Stimulated activated CD8-positive, alpha-beta memory T cell treated with anti-CD3 and anti-CD28 coated beads, Interleukin-12 subunit alpha, Interleukin-12 subunit beta, amount 100 ng/mL, for 24 hours (primary cell): ENCODE results near the gene RGS6.
"Not testable (repeated sequence)": the region's sequence is repeated elsewhere in the genome, so short reads cannot be mapped to it uniquely, and the experiment has no call there.

Experiments
- DNase-seq: peaks from one replicate; pipeline ENCODE4 v3.0.0-alpha.2; 2020; ENCODE audit errors: extremely low read depth

Gene RGS6

GRCh38 chr14:71932229-71932981 is at the start of gene RGS6:
Gene RGS6, plus strand, starts transcription at chr14:71932429.
- DNase-seq, result no peak

DNA sequence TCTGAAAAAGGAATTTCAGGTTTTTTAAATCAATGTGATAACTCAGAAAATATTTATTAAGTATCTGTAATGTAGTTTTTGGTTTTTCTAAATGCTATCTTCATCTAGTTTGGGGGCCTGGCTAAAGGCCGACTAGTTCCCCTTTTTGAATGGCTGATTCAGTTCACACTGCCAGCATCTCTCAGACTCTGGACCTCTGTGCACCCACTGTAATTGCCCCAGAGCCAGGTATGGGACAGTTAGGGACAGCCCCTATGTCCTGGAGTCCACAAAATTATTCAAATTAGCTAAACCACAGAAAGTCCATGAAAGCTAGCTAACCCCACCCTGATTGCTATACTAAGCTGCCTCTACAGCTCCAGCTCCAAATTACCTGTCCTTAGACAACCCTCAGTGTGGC is 49.1 kb upstream of the RGS6 start:
- DNase-seq, result no peak

DNA sequence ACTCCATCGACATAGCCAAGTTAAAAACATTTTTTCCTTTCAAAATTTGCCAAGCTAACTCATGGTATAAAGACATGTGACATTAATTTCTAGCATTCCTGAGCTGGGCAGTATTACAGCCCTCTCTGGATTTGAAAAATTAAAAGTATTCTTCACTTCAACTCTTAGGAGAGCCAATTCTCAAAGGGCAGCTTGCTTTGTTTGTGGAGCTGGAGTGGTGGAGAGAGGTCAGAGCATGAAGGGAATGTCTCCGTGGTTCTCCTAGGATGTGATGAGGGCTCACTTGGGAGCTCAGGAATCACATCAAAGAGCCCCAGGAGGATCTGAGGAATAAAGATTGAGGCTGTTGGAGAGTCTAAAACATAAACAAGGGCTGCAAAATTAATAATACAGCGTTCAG is 46.9 kb upstream of the RGS6 start:
- DNase-seq, result no peak

DNA sequence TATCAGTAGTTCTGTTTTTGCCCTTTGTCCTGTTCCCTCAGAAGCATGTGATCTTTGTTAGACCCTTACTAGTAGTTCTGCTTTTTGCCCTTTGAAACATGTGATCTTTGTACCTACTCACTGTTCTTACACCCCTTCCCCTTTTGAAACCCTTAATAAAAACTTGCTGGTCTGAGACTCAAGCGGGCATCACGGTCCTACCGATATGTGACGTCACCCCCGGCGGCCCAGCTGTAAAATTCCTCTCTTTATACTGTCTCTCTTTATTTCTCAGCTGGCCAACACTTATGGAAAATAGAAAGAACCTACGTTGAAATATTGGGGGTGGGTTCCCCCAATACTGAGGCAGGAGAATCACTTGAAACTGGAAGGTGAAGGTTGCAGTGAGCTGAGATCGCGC is 44.4 kb upstream of the RGS6 start:
- DNase-seq, result not testable (repeated sequence)

DNA sequence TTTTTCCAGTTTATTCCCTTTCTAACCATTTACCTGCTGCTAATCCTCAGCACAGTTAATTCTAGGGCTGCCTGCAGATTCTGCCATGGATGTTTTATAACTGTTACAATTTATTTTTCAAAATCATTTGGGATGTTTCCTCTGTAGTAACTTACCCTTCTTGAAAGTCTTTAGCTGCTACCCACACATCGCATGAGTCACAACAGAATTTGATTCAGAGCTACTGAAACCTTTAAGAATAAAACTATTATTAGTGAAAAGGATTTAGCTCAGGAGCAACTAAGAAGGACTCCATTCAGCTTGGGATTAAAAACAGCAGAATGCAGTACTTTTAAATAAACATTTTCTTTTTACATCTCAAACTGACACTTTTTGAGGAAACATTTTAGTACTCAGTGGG is 41.7 kb upstream of the RGS6 start:
- no peak for DNase-seq

GRCh38 chr14:71891185-71891584 is 41.0 kb upstream of the RGS6 start:
- DNase-seq, result no peak

DNA sequence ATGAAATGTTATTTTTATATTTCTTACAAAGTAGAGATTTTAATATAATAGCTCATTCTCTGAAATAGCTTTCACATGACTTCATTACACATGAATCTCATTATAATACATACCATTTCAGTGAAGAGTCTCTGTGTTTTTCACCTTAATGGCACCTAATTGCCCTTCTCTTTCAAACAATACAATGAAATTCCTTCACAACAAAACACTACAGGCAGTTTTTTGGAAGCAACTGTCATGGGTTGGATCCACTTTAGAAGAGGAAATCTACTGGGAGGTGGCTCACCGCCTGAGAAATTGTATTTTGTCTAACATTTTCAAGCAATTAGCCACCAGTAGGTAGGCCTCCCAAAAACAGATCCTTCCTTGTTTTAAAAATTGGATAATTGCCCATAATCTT is 40.3 kb upstream of the RGS6 start:
- DNase-seq, result no peak

- no peak for DNase-seq
These were observed 27.2 kb upstream of the RGS6 start for GRCh38 chr14:71905031-71905430.

GRCh38 chr14:71905860-71906259 is 26.4 kb upstream of the RGS6 start:
- DNase-seq, result no peak

DNA sequence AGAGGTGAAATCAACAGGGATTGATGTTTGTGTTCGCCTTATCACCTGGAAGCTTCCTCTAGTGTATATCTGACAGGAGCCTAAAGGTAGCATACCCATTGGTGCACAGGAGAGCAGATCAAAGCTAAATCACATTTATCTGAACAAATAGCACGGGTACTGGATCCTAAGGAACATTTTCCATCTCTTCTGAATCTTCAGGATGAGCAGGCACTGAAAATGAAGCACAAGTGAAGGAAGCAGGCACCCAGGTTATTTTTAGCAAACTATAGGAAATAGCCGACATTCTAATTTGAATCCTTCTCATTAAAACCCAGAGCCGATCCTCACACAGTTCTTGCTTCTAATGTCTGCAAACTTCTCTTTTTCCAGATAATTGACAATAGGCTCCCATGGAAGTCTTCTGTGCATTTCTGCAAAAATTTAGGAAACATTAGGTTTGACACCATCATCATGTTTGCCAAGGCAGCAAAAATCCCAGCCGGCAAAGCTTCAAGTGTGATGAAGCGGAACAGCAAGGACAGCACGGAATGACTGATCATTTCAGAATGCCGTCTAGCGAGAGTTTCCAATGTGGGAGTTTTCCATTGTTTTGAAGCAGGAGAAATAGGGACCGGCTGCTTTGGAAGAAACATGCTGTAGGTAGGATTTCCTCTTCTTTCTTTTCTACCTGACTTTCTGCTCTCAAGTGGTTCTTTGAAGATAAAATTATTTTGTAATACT is 24.3 kb upstream of the RGS6 start:
- DNase-seq, result no peak

DNA sequence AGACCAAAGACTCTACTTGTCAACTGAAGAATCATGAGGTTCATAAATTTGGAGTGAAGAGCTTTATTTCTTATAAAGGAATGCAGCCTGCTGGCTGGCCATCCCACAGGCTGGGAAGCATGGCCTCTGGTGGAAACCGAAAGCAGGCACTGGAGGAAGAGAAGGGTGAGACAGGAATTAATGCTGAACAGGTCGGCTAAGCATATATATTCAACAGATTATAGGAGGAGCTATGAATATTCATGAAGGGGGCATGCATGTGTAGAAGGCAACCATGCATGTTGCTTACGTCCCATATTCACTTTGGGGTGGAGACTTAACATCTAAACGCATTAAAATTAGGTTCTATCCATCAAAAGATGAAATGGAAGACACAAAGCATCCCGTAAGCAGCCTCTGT is 20.6 kb upstream of the RGS6 start:
- no peak for DNase-seq

- no peak for DNase-seq
These were observed 18.9 kb upstream of the RGS6 start for GRCh38 chr14:71913342-71913741.

DNA sequence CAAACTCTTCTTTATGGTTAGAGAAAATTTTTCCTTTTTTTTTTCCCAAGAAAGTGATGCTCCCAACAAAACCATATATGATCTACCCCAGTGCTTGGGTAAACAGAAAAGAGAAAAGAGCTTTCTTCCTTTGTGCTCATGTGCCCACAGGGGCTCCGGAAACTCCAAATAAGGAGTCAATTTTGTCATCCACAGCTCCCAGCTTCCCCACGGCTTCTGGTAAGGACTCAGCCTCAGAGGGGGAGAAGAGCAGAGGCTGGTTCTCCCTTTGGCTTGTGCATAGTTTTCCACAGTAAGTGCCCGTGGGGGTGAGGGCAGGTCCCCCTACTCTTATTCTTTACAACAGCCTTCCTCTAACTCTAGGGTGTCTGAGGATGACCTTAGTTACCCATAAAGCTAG is 13.3 kb upstream of the RGS6 start:
- no peak for DNase-seq

DNA sequence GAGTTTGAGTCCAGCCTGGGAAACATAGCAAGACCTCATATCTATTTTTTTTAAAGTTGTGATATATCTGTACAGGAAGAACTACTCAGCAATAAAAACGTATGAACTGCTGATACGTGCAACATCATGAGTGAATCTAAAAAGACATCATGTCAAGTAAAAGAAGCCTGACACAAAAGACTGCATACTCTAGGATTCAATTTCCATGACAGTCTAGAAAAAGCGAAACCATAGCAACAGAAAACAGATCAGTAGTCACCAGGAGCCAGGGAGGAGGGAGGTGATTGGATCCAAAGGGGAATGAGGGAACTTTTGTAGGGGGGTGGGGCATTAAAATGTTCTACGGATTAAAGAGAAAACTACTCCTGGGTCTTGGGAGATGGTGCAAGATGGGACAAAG is 8.7 kb upstream of the RGS6 start:
- no peak for DNase-seq

GRCh38 chr14:71931492-71932228 is 569 bp upstream of the RGS6 start:
- DNase-seq, result no peak

GRCh38 chr14:71933001-71933587 is 865 bp downstream of the RGS6 start:
- DNase-seq, result no peak

DNA sequence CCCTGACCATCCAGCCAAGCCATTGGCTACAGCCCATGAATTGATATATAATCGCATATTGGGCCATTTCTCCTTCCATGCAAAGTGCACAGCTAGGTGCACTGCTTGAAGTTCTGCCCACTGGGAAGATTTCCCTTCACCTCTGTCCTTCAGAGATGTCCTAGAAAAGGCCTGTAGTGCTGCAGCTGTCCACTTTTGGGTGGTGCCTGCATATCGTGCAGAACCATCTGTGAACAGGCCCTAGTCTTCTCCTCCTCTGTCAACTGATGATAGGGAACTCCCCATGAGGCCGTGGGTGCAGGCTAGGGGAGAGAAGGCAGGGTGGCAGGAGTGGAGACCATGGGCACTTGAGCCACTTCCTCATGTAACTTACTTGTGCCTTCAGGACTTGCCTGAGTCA is 6.0 kb downstream of the RGS6 start:
- DNase-seq, result not testable (repeated sequence)

DNA sequence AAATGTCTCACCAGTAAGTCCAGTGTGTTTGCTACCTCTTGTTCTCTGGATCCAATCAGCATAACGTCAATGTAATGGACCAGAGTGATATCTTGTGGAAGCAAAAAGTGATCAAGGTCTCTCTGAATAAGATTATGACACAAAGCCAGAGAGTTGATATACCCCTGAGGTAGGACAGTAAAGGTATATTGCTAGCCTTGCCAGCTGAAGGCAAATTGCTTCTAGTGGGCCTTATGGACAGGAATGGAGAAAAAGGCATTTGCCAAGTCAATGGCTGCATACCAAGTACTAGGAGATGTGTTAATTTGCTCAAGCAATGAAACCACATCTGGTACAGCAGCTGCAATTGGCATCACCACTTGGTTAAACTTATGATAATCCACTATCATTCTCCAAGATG is 7.1 kb downstream of the RGS6 start:
- not testable (repeated sequence) for DNase-seq

GRCh38 chr14:71940500-71940899 is 8.3 kb downstream of the RGS6 start:
- not testable (repeated sequence) for DNase-seq

DNA sequence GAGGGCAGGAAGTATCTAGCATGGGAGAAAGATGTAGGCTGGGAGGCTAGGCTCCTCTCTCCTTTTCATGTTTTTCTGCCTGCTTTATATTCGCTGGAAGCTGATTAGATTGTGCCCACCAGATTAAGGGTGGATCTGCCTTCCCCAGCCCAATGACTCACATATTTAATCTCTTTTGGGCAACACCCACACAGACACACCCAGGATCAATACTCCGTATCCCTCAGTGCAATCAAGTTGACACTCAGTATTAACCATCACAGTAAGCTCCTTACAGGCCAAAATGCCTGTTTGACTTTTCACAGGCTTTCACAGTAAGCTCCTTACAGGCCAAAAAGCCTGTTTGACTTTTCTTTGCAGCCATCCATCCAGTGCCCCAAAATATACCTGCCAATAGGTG is 9.4 kb downstream of the RGS6 start:
- not testable (repeated sequence) for DNase-seq

- DNase-seq, result no peak
These were observed 10.9 kb downstream of the RGS6 start for GRCh38 chr14:71942904-71943694.

DNA sequence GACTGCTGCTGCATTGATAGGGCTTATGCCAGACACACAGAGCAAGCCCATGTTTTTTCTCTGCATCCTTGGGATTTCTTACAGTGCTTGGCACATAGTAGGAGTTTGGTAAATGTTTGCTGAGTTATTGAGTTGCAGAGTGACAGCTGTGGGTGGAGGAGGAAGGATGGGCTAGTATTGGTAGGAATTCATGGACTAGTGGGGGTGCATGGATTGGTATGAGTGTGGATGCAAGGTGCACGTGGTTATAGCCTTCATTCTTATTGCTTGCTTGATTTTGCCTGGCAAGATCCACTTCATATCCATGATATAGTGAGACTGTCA is 11.4 kb downstream of the RGS6 start:
- no peak for DNase-seq
